Measurements from ENCODE around the gene KCNJ18. TPM values are rescaled to one million over a fixed set of nuclear protein-coding genes. Genes with fewer than 3 reads are reported as not detected.
"Not testable (repeated sequence)": the region's sequence is repeated elsewhere in the genome, so short reads cannot be mapped to it uniquely, and the experiment has no call there.

The KCNJ18 gene
- polyA plus RNA-seq (ENCODE audit: insufficient read length in 12 of 12) = not detected
- long read RNA-seq, donor 1 = 0 reads
- long read RNA-seq, donor 2 = 0 reads
- long read RNA-seq, donor 3 = 0 reads
- long read RNA-seq, donor 4 = 0 reads
- long read RNA-seq, donor 5 = 0 reads
- long read RNA-seq, donor 6 = 0 reads
- long read RNA-seq, donor 7 = 0 reads
- long read RNA-seq, donor 8 = 0 reads
- long read RNA-seq, donor 9 = 0 reads
- long read RNA-seq, donor 10 = 0 reads
- long read RNA-seq, donor 11 = 0 reads

GRCh38 chr17:21691883-21692703, at the start of gene KCNJ18:
Gene KCNJ18 (plus strand): TSS chr17:21692523. CDS start chr17:21702787, 10,264 bp downstream.
- DNase-seq = not testable (repeated sequence)

DNA sequence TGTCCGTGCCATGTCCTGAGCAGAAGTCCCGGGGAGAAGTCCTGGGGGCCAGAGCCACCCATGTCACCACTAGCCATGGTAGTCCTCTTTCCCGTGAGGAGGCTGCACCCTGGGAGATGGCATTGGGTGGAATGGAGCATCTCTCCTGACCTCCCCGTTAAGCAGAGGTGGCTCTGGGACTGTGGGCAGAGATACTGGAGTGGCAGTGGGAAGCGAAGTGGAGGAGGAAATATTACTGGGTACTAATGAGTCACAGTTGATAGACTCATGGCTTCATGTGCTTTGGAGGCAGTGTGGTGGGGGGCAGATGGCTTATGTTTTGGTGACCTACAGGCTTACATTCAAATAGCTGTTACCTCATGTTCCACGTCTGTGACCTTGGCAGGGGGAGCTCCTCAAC, 44.2 kb upstream of the KCNJ18 start:
- not testable (repeated sequence) for DNase-seq

GRCh38 chr17:21650043-21650442, 42.3 kb upstream of the KCNJ18 start:
- not testable (repeated sequence) for DNase-seq

DNA sequence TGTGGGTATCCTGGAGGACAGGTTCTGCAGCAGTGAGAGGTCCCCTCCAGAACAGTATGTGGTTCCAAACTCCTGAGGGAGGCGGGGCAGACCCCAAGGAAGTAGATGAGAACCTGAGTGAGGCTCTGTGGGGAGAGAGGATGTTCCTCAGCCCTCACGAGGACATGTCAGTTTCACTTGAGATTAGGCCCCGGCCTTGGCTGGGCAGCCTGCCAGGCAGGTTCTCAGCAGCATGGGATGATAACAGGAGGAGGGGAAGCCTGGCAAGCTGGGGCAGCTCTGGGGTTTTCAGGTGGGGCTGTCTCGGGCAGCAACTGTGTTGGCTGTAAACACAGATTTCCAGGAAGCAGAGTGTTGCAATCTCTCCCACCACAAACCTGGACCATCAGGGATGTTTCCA, 40.3 kb upstream of the KCNJ18 start:
- not testable (repeated sequence) for DNase-seq

GRCh38 chr17:21653211-21653610, 39.1 kb upstream of the KCNJ18 start:
- DNase-seq = not testable (repeated sequence)

DNA sequence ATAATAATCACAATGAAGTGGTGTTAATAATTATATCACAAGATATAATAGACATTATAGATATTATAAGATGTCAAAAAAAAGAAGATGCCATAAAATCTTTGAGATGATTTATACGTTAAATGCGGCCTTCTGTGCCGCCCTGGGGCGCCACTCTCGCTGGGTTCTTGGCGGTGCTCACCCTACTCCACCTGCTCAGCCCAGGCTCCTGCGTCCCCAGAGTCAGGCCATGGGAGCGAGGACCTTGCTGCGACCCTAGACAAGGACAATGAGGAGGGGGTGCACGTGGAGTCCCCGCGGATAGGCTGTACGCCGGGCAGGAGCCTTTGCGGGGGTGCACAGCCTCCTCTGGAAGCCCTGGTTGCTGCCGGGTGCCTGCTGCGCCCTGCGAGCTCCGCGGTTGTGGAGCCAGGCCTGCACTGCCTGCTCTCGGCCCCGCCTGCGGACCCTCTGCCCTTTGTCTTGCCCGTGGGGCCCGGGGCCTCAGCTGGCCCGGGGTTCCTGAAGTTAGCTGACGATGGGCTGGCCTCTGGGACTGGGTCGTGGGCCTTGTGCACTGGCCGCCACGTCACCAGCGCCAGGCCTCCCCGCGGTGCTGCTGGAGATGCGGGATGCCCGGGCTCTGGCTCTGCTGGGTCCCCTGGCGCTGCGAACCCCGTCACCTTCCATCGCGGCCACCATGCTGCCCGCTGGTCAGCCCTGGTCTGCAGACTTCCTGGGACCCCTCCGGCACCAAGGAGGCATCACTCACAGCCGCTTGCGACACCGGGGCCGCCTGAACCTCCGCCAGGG, 35.6 kb upstream of the KCNJ18 start:
- DNase-seq = not testable (repeated sequence)

DNA sequence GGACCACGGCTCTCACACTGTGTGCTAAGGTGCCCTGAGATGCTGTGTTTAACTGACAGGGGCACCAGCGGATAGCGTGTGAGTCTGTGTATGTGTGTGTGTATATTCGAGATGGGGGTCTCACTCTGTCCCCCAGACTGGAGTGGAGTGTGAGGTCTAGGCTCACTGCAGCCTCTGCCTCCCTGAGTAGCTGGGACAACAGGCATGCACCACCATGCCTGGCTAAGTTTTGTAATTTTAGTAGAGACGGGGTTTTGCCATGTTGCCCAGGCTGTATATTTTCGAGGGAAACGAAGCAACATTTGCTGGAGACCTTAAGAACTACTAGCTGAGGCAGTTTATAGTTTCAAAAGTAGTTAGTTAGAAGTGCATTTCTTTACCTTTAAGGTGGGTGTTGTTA, 32.7 kb upstream of the KCNJ18 start:
- not testable (repeated sequence) for DNase-seq

GRCh38 chr17:21661455-21661854, 30.9 kb upstream of the KCNJ18 start:
- DNase-seq = not testable (repeated sequence)

GRCh38 chr17:21663166-21663565, 29.2 kb upstream of the KCNJ18 start:
- not testable (repeated sequence) for DNase-seq

DNA sequence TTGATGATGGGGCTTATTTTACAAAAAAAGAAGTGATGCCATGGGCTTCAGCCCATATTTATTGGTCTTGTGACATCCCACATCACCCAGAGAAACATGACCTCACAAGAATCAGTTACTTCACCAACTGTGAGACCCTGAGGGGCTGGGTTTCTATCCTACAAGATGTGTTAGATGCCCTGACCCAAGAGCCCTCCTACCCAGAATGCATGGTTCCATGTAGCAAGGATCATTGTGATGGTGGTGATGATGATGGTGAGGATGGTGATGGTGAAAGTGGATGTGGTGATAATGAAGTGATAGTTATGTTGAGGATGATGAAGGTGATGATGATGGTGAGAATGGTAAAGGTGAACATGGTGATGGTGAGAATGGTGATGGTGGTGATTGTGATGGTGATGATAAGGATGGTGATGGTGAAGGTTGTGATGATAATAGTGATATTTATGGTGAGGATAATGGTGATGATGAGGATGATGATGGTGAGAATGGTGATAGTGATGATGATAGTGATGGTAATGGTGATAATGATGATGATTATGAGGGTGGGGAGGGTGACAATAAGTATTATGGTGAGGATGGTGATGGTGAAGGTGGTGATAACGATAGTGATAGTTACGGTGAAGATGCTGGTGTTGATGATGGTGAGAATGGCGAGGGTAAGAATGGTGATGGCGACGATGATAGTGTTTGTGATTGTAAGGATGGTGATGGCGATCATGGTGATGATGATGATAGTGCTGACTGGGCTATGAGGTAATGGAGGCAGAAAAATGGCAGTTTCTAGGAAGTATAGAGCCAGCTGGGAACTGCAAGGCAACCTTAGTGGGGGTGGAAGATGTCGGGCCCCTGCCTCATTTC, 28.5 kb upstream of the KCNJ18 start:
- not testable (repeated sequence) for DNase-seq

GRCh38 chr17:21665171-21665570, 27.2 kb upstream of the KCNJ18 start:
- DNase-seq = not testable (repeated sequence)

DNA sequence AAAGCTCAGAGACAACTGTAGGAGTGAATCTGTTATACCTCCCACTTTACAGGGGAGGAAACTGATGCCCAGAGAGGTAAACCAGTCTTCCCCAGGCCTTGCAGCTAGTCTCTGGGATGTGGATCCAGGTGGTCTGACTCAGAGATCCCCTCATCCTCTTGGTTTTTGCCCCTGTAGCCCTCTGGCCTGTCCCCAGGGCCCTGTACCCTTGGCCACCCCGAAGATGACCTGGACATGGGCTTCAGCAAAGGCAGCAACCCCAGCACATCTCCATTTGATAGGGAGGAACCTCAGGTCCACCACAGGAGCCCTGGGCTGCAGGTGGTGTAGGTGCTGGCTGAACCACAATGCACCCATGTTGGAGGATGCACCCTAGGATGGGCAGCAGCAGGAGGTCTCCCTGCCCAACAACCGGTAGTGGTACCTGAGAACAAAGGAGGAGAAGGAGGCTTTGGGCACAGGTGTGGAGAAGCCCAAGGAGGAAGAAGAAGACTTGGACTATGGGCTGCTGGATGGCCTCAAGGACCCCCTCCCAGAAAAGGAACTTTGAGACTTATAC, 26.3 kb upstream of the KCNJ18 start:
- DNase-seq = not testable (repeated sequence)

DNA sequence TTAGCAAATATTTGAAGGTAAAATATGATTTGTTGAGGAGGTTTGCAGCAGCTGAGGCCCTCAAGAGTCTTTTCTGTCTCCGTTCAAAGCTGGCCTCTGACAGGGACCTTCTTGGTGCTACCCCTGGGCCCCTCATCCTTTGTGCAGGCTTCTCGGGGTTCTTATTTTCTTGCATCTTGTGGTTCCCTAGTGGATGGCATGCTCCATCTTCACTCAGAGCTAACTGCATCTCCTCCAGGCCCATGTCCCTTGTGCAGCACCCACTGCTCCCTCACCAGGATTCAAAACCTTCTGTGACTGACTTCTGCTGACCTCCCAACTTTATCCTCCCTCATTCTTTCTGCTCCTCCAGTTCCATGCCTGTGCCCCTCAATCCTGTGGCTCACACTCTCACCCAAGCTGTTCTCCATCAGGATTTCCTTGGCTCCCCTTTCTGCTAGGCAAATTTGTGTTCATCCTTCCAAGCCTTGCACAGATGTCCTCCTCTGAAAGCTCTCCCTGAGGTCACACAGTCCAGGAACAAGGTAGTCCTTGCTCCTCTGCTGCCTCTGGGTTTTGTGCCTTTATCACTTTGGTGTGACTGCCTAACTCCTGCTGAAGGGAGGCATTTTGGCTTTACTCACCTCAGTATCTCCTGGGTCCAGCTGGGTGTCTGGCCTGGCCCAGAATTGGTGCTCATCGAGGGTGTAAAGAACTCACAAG, 25.5 kb upstream of the KCNJ18 start:
- not testable (repeated sequence) for DNase-seq

GRCh38 chr17:21667413-21668117, 24.8 kb upstream of the KCNJ18 start:
- DNase-seq = not testable (repeated sequence)

GRCh38 chr17:21668118-21668488, 24.2 kb upstream of the KCNJ18 start:
- DNase-seq = not testable (repeated sequence)

- DNase-seq = not testable (repeated sequence)
These were observed 23.4 kb upstream of the KCNJ18 start for GRCh38 chr17:21668746-21669508.

DNA sequence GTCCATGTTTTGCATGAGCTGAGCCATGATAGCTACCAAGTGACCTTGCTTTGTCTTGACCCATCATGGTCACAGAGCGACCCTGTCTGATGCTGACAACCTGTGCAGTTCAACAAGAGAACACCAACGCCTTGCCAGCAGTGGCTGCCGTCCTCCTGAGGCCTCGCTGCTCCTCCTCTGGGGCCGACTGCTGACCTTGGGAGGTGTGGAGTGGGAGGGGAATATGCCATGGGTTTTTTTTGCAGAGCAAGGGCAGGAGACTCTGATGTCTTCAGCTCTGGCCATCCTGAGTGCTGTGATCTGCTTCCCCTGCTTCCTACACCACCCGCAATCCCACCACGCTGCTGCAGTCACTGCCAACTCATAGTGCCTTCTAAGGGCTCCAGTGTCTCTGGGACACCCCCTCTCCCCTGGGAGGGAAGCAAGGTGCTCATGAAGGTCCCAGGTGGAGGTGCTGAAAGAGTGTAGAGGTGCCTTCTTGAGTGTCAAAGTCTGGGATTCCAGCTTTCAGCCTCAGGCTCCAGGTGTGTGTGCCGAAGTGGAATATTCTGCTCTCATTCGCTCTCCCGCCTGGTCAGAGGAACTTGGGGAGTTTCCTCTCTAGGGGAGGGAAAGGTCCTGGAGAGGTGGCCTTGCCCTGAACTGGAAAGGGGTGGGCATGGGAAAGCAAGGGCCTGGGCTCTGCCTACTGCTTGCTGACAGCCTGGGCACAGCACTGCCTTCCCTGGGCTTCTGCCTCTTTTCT, 22.5 kb upstream of the KCNJ18 start:
- DNase-seq = not testable (repeated sequence)

Data from muscle of arm (tissue), 14 donors.